ENCODE data around the gene TBC1D22A. TPM values are rescaled to one million over a fixed set of nuclear protein-coding genes. Genes with fewer than 3 reads are reported as not detected.

Gene TBC1D22A
- total and polyA plus RNA-seq, 8 donors, result 12.0 to 17.6 (median 15.3) TPM

GRCh38 chr22:46947516-46948257, 185.2 kb downstream of the TBC1D22A start:
- Histone ChIP-seq H3K27ac (no peak overlapping the region), H3K9me3 (no peaks in the 10 kb centered on the region), H3K4me3 (no peak overlapping the region), H3K36me3 (no peaks in the 10 kb centered on the region), H3K27me3 (no peaks in the 10 kb centered on the region), H3K4me1 (no peaks in the 10 kb centered on the region)
- no peak for TF ChIP-seq CTCF (IDR thresholded peaks at IDR 0.05)
- 68 to 71% methylated on average over 14 of the region's 14 CpGs for WGBS, 2 donors
- intact Hi-C loops (cut with DNase I), result no loop called here
- ATAC-seq (peak in 3 of 4 donors; percentile 55 to 64 (median 64)), FAIRE-seq (no peak), DNase-seq (no peak)

GRCh38 chr22:46948411-46949144, 186.1 kb downstream of the TBC1D22A start:
- no peak for TF ChIP-seq CTCF (IDR thresholded peaks at IDR 0.05)
- Histone ChIP-seq H3K9me3 (no peaks in the 10 kb centered on the region), H3K4me3 (no peak overlapping the region), H3K36me3 (no peaks in the 10 kb centered on the region), H3K27ac (no peak overlapping the region), H3K27me3 (no peaks in the 10 kb centered on the region), H3K4me1 (no peaks in the 10 kb centered on the region)
- ATAC-seq, result no peak
- intact Hi-C loops (cut with DNase I), result no loop called here
- DNase-seq, result no peak
- FAIRE-seq, result no peak
- WGBS, 2 donors, result 96% methylated on average over 16 of the region's 16 CpGs

GRCh38 chr22:46951350-46951749, 188.9 kb downstream of the TBC1D22A start:
- Histone ChIP-seq H3K27ac (no peak overlapping the region), H3K9me3 (no peaks in the 10 kb centered on the region), H3K27me3 (no peaks in the 10 kb centered on the region), H3K36me3 (no peaks in the 10 kb centered on the region), H3K4me1 (no peaks in the 10 kb centered on the region), H3K4me3 (no peak overlapping the region)
- DNase-seq (no peak), FAIRE-seq (no peak), ATAC-seq (no peak)
- intact Hi-C loops (cut with DNase I), result no loop called here
- no peak for TF ChIP-seq CTCF (IDR thresholded peaks at IDR 0.05)
- whole genome bisulfite sequencing, 2 donors, result 91 to 96% methylated on average over 12 of the region's 12 CpGs

GRCh38 chr22:46951973-46952372, 189.5 kb downstream of the TBC1D22A start:
- no peak overlapping the region for H3K27ac ChIP-seq
- 96 to 97% methylated on average over 7 of the region's 7 CpGs for WGBS, 2 donors
- ATAC-seq (no peak), DNase-seq (no peak), FAIRE-seq (no peak)
- no peaks in the 10 kb centered on the region for H3K27me3 ChIP-seq
- no peak overlapping the region for H3K4me3 ChIP-seq
- H3K36me3 ChIP-seq, result no peaks in the 10 kb centered on the region
- TF ChIP-seq CTCF (IDR thresholded peaks at IDR 0.05), result no peak
- intact Hi-C loops (cut with DNase I), result no loop called here
- no peaks in the 10 kb centered on the region for H3K9me3 ChIP-seq
- no peaks in the 10 kb centered on the region for H3K4me1 ChIP-seq
